Peyer's patch (tissue), 4 donors: Measurements from ENCODE around the gene TBC1D22B.

Experiments used
- POLR2A ChIP-seq, 2 donors: fragments of 450-650 bp; IDR thresholded peaks; one replicate each; pipeline ENCODE4 v1.5.1; 2017; ENCODE audit warnings: antibody characterized with exemption in 2 of 2, mild to moderate bottlenecking in 2 of 2, moderate library complexity in 2 of 2
- TF ChIP-seq, protein P1 (sequence below), 6 experiments: fragments of 450-650 bp in 4 of 6; fragments of 200-600 bp in 2 of 6; sonication (generic) in 1 of 6; IDR thresholded peaks; one replicate each; pipeline ENCODE4 v1.5.1; 2017 to 2019; ENCODE audit warnings: antibody characterized with exemption in 6 of 6, mild to moderate bottlenecking in 3 of 6, moderate library complexity in 1 of 6

DNA sequence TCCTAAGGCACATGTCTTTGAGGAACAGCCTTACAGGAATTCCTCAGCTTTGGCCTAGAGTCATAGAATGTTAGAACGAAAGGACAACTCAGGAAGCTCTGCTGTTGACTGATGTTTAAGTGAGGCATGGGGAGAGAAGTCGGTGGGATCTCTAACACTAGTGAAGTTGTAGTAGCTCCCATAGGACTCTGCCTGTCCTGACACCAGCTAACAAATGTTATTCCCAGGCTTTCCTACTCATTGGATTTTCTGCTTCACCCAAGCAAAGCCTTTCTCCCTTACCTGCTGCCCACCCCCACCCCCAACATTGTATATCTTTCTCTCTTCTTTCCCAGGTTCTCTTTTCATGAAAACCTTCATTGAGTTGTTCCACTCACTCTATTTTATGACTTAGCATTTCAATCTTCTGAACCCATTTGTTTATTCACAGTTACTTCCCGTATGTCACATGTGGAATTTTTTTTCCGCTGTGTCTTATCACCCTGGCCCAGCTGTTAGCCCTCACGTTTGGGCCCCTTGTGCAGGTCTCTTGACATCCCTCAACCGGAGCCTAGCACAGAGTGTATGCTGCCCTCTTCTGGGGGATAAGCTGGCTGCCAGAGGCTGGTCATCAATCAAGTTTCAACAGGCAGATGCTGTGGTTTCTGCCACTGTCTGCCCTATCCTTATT is 57.0 kb downstream of the TBC1D22B start:
- TF ChIP-seq, protein P1, sequence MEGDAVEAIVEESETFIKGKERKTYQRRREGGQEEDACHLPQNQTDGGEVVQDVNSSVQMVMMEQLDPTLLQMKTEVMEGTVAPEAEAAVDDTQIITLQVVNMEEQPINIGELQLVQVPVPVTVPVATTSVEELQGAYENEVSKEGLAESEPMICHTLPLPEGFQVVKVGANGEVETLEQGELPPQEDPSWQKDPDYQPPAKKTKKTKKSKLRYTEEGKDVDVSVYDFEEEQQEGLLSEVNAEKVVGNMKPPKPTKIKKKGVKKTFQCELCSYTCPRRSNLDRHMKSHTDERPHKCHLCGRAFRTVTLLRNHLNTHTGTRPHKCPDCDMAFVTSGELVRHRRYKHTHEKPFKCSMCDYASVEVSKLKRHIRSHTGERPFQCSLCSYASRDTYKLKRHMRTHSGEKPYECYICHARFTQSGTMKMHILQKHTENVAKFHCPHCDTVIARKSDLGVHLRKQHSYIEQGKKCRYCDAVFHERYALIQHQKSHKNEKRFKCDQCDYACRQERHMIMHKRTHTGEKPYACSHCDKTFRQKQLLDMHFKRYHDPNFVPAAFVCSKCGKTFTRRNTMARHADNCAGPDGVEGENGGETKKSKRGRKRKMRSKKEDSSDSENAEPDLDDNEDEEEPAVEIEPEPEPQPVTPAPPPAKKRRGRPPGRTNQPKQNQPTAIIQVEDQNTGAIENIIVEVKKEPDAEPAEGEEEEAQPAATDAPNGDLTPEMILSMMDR (IDR thresholded peaks at IDR 0.05), result peak in 4 of 6 experiments; percentile 35 to 55 (median 46)
- no peak for TF ChIP-seq POLR2A (IDR thresholded peaks at IDR 0.05)
